Nephron (organoid): Measurements from ENCODE around the gene RBM4B.

Experiments used
- H3K27ac Mint-ChIP-seq, 3 experiments: 2 replicates each; pipeline ENCODE4 v1.8.0; 2020; ENCODE audit warnings: mixed read lengths in 3 of 3, mild to moderate bottlenecking in 2 of 3, moderate library complexity in 1 of 3
- H3K27me3 Mint-ChIP-seq: 2 replicates; pipeline ENCODE4 v1.8.0; 2021; ENCODE audit warnings: low read depth, mild to moderate bottlenecking, moderate library complexity, mixed read lengths
- H3K36me3 Mint-ChIP-seq: 2 replicates; pipeline ENCODE4 v1.8.0; 2020; ENCODE audit warnings: low read depth, mixed read lengths
- H3K4me1 Mint-ChIP-seq: 2 replicates; pipeline ENCODE4 v1.8.0; 2020; ENCODE audit warnings: mixed read lengths
- H3K4me3 Mint-ChIP-seq, 3 experiments: 2 replicates each; pipeline ENCODE4 v1.8.0; 2020; ENCODE audit warnings: mild to moderate bottlenecking in 3 of 3, mixed read lengths in 3 of 3, moderate library complexity in 2 of 3
- H3K9me3 Mint-ChIP-seq: 2 replicates; pipeline ENCODE4 v1.8.0; 2020; ENCODE audit warnings: mixed read lengths
- CTCF ChIP-seq, 3 experiments: fragments of 200-600 bp; sonication (generic); IDR thresholded peaks; one replicate each; pipeline ENCODE4 v1.5.0; 2021; ENCODE audit warnings: antibody characterized with exemption in 3 of 3; ENCODE audit not compliant: unreplicated experiment in 3 of 3

RBM4B gene

GRCh38 chr11:66697988-66698387 lies 20.3 kb upstream of the RBM4B start:
- no peak for TF ChIP-seq CTCF (IDR thresholded peaks at IDR 0.05; ENCODE audit: unreplicated experiment in 3 of 3)
- H3K4me1 Mint-ChIP-seq, result no peaks in the 10 kb centered on the region
- H3K27me3 Mint-ChIP-seq, result no peaks in the 10 kb centered on the region
- H3K4me3 Mint-ChIP-seq, result no peak overlapping the region
- no peaks in the 10 kb centered on the region for H3K9me3 Mint-ChIP-seq
- H3K36me3 Mint-ChIP-seq, result peaks cover 36% of the 10 kb centered on the region
- H3K27ac Mint-ChIP-seq, result no peak overlapping the region

- Mint-ChIP-seq H3K27ac (no peak overlapping the region), H3K4me1 (no peaks in the 10 kb centered on the region), H3K9me3 (no peaks in the 10 kb centered on the region), H3K4me3 (no peak overlapping the region), H3K36me3 (peaks cover 28% of the 10 kb centered on the region), H3K27me3 (no peaks in the 10 kb centered on the region)
- TF ChIP-seq CTCF (IDR thresholded peaks at IDR 0.05; ENCODE audit: unreplicated experiment in 3 of 3), result no peak
These were observed 18.5 kb upstream of the RBM4B start for GRCh38 chr11:66696146-66696545.

GRCh38 chr11:66694732-66695207 lies 17.1 kb upstream of the RBM4B start:
- Mint-ChIP-seq H3K4me3 (no peak overlapping the region), H3K27ac (peak overlapping the region in 1 of 3 experiments; percentile 35), H3K36me3 (peaks cover 20% of the 10 kb centered on the region), H3K27me3 (no peaks in the 10 kb centered on the region), H3K9me3 (no peaks in the 10 kb centered on the region), H3K4me1 (no peaks in the 10 kb centered on the region)
- peak; percentile 90 to 95 (median 94) for TF ChIP-seq CTCF (IDR thresholded peaks at IDR 0.05; ENCODE audit: unreplicated experiment in 3 of 3)

GRCh38 chr11:66694056-66694410 lies 16.3 kb upstream of the RBM4B start:
- peaks cover 15% of the 10 kb centered on the region for H3K36me3 Mint-ChIP-seq
- no peaks in the 10 kb centered on the region for H3K4me1 Mint-ChIP-seq
- H3K4me3 Mint-ChIP-seq, result no peak overlapping the region
- no peaks in the 10 kb centered on the region for H3K27me3 Mint-ChIP-seq
- no peak for TF ChIP-seq CTCF (IDR thresholded peaks at IDR 0.05; ENCODE audit: unreplicated experiment in 3 of 3)
- no peaks in the 10 kb centered on the region for H3K9me3 Mint-ChIP-seq
- no peak overlapping the region for H3K27ac Mint-ChIP-seq

- Mint-ChIP-seq H3K4me1 (no peaks in the 10 kb centered on the region), H3K36me3 (peaks cover 11% of the 10 kb centered on the region), H3K4me3 (no peak overlapping the region), H3K27me3 (no peaks in the 10 kb centered on the region), H3K27ac (no peak overlapping the region), H3K9me3 (no peaks in the 10 kb centered on the region)
- TF ChIP-seq CTCF (IDR thresholded peaks at IDR 0.05; ENCODE audit: unreplicated experiment in 3 of 3), result no peak
These were observed 15.8 kb upstream of the RBM4B start for GRCh38 chr11:66693356-66694055.

GRCh38 chr11:66692871-66693331 lies 15.2 kb upstream of the RBM4B start:
- no peak overlapping the region for H3K27ac Mint-ChIP-seq
- H3K4me3 Mint-ChIP-seq, result no peak overlapping the region
- TF ChIP-seq CTCF (IDR thresholded peaks at IDR 0.05; ENCODE audit: unreplicated experiment in 3 of 3), result no peak
- peaks cover 5% of the 10 kb centered on the region for H3K4me1 Mint-ChIP-seq
- H3K27me3 Mint-ChIP-seq, result no peaks in the 10 kb centered on the region
- H3K36me3 Mint-ChIP-seq, result peaks cover 8% of the 10 kb centered on the region
- no peaks in the 10 kb centered on the region for H3K9me3 Mint-ChIP-seq
